Measurements from ENCODE around the gene CDC42BPA. TPM values are rescaled to one million over a fixed set of nuclear protein-coding genes. Genes with fewer than 3 reads are reported as not detected.
"Not testable (repeated sequence)": the region's sequence is repeated elsewhere in the genome, so short reads cannot be mapped to it uniquely, and the experiment has no call there.

Gene CDC42BPA
- total RNA-seq, 1 experiment from 2014 or later, result 21.1 TPM

- in situ Hi-C loops (cut with HindIII; ENCODE audit: low pct_unique_long_range_greater_than_20kb, low sequenced_read_pairs), result no loop called here
- peak; percentile 17 for DNase-seq (ENCODE audit: low read depth, low spot score)
Observed at GRCh38 chr1:227343727-227344551, 25.6 kb upstream of the CDC42BPA start.

- in situ Hi-C loops (cut with HindIII; ENCODE audit: low pct_unique_long_range_greater_than_20kb, low sequenced_read_pairs), result no loop called here
- no peak for DNase-seq (ENCODE audit: low read depth, low spot score)
Observed at GRCh38 chr1:227343206-227343605, 24.9 kb upstream of the CDC42BPA start.

- DNase-seq (ENCODE audit: low read depth, low spot score), result no peak
- in situ Hi-C loops (cut with HindIII; ENCODE audit: low pct_unique_long_range_greater_than_20kb, low sequenced_read_pairs), result no loop called here
Observed at GRCh38 chr1:227342075-227342829, 24.0 kb upstream of the CDC42BPA start.

- DNase-seq (ENCODE audit: low read depth, low spot score); in situ Hi-C loops (cut with HindIII; ENCODE audit: low pct_unique_long_range_greater_than_20kb, low sequenced_read_pairs): not testable (repeated sequence)
Observed at GRCh38 chr1:227336136-227336535, 17.8 kb upstream of the CDC42BPA start.

GRCh38 chr1:227335242-227336020 lies 17.1 kb upstream of the CDC42BPA start:
- DNase-seq (ENCODE audit: low read depth, low spot score), result no peak
- in situ Hi-C loops (cut with HindIII; ENCODE audit: low pct_unique_long_range_greater_than_20kb, low sequenced_read_pairs), result no loop called here

GRCh38 chr1:227333423-227333822 lies 15.1 kb upstream of the CDC42BPA start:
- in situ Hi-C loops (cut with HindIII; ENCODE audit: low pct_unique_long_range_greater_than_20kb, low sequenced_read_pairs), result no loop called here
- DNase-seq (ENCODE audit: low read depth, low spot score), result no peak

- DNase-seq (ENCODE audit: low read depth, low spot score), result no peak
- in situ Hi-C loops (cut with HindIII; ENCODE audit: low pct_unique_long_range_greater_than_20kb, low sequenced_read_pairs), result no loop called here
Observed at GRCh38 chr1:227330279-227331076, 12.2 kb upstream of the CDC42BPA start.

GRCh38 chr1:227328405-227329019 lies 10.2 kb upstream of the CDC42BPA start:
- in situ Hi-C loops (cut with HindIII; ENCODE audit: low pct_unique_long_range_greater_than_20kb, low sequenced_read_pairs), result no loop called here
- no peak for DNase-seq (ENCODE audit: low read depth, low spot score)

GRCh38 chr1:227325156-227325555 lies 6.9 kb upstream of the CDC42BPA start:
- in situ Hi-C loops (cut with HindIII; ENCODE audit: low pct_unique_long_range_greater_than_20kb, low sequenced_read_pairs), result no loop called here
- no peak for DNase-seq (ENCODE audit: low read depth, low spot score)

GRCh38 chr1:227323967-227324268 lies 5.6 kb upstream of the CDC42BPA start:
- in situ Hi-C loops (cut with HindIII; ENCODE audit: low pct_unique_long_range_greater_than_20kb, low sequenced_read_pairs), result no loop called here

GRCh38 chr1:227323171-227323966 lies 5.1 kb upstream of the CDC42BPA start:
- DNase-seq (ENCODE audit: low read depth, low spot score), result no peak

More at GRCh38 chr1:227323967-227324268, 5.6 kb upstream of the CDC42BPA start:
- DNase-seq (ENCODE audit: low read depth, low spot score), result no peak

GRCh38 chr1:227322376-227322775 lies 4.1 kb upstream of the CDC42BPA start:
- no peak for DNase-seq (ENCODE audit: low read depth, low spot score)
- in situ Hi-C loops (cut with HindIII; ENCODE audit: low pct_unique_long_range_greater_than_20kb, low sequenced_read_pairs), result no loop called here

More at GRCh38 chr1:227323171-227323966, 5.1 kb upstream of the CDC42BPA start:
- in situ Hi-C loops (cut with HindIII; ENCODE audit: low pct_unique_long_range_greater_than_20kb, low sequenced_read_pairs), result no loop called here

- no peak for DNase-seq (ENCODE audit: low read depth, low spot score)
- in situ Hi-C loops (cut with HindIII; ENCODE audit: low pct_unique_long_range_greater_than_20kb, low sequenced_read_pairs), result no loop called here
Observed at GRCh38 chr1:227321035-227321434, 2.7 kb upstream of the CDC42BPA start.

- no peak for DNase-seq (ENCODE audit: low read depth, low spot score)
- in situ Hi-C loops (cut with HindIII; ENCODE audit: low pct_unique_long_range_greater_than_20kb, low sequenced_read_pairs), result no loop called here
Observed at GRCh38 chr1:227320476-227320875, 2.2 kb upstream of the CDC42BPA start.

GRCh38 chr1:227318853-227319607 lies 738 bp upstream of the CDC42BPA start:
- in situ Hi-C loops (cut with HindIII; ENCODE audit: low pct_unique_long_range_greater_than_20kb, low sequenced_read_pairs), result no loop called here
- peak; percentile 68 for DNase-seq (ENCODE audit: low read depth, low spot score)

Measured in SK-MEL-5 (cell line).